ENCODE measurements around the gene CMBL.
A peak's percentile ranks its signal among the peaks of the same experiment; 100 is the strongest.

CMBL gene

GRCh38 chr5:10283927-10284635 lies 23.6 kb downstream of the CMBL start:
- Histone ChIP-seq H3K9me3 (ENCODE audit: insufficient read depth, low read depth, low read length) (no peaks in the 10 kb centered on the region), H3K9me2 (replicated peaks; ENCODE audit: low read depth, low read length) (no peaks in the 10 kb centered on the region), H3K27me3 (ENCODE audit: insufficient read depth, low read length, poor library complexity, severe bottlenecking) (no peaks in the 10 kb centered on the region), H4K20me1 (ENCODE audit: insufficient read depth, low read length, poor library complexity, severe bottlenecking) (no peaks in the 10 kb centered on the region), H3K4me1 (ENCODE audit: insufficient read depth, low read length, poor library complexity, severe bottlenecking) (no peaks in the 10 kb centered on the region), H3K36me3 (ENCODE audit: insufficient read depth, low read length) (no peaks in the 10 kb centered on the region), H3K4me3 (ENCODE audit: low read length, poor library complexity, severe bottlenecking) (no peak overlapping the region), H3K4me2 (ENCODE audit: low read depth, low read length, poor library complexity, severe bottlenecking) (no peak overlapping the region), H3F3A (ENCODE audit: low read depth) (no peaks in the 10 kb centered on the region), H3K79me2 (ENCODE audit: insufficient read depth, low read length) (no peaks in the 10 kb centered on the region), H2AFZ (ENCODE audit: low read length) (peak overlapping the region; percentile 65), H3K9ac (ENCODE audit: low read depth, low read length, poor library complexity, severe bottlenecking) (no peak overlapping the region)
- TF ChIP-seq, protein P1, sequence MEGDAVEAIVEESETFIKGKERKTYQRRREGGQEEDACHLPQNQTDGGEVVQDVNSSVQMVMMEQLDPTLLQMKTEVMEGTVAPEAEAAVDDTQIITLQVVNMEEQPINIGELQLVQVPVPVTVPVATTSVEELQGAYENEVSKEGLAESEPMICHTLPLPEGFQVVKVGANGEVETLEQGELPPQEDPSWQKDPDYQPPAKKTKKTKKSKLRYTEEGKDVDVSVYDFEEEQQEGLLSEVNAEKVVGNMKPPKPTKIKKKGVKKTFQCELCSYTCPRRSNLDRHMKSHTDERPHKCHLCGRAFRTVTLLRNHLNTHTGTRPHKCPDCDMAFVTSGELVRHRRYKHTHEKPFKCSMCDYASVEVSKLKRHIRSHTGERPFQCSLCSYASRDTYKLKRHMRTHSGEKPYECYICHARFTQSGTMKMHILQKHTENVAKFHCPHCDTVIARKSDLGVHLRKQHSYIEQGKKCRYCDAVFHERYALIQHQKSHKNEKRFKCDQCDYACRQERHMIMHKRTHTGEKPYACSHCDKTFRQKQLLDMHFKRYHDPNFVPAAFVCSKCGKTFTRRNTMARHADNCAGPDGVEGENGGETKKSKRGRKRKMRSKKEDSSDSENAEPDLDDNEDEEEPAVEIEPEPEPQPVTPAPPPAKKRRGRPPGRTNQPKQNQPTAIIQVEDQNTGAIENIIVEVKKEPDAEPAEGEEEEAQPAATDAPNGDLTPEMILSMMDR (conservative IDR thresholded peaks at IDR 0.05; ENCODE audit: low read length), result peak; percentile 92
- TF ChIP-seq EZH2phosphoT487 (IDR thresholded peaks at IDR 0.05; ENCODE audit: borderline replicate concordance), result no peak

DNA sequence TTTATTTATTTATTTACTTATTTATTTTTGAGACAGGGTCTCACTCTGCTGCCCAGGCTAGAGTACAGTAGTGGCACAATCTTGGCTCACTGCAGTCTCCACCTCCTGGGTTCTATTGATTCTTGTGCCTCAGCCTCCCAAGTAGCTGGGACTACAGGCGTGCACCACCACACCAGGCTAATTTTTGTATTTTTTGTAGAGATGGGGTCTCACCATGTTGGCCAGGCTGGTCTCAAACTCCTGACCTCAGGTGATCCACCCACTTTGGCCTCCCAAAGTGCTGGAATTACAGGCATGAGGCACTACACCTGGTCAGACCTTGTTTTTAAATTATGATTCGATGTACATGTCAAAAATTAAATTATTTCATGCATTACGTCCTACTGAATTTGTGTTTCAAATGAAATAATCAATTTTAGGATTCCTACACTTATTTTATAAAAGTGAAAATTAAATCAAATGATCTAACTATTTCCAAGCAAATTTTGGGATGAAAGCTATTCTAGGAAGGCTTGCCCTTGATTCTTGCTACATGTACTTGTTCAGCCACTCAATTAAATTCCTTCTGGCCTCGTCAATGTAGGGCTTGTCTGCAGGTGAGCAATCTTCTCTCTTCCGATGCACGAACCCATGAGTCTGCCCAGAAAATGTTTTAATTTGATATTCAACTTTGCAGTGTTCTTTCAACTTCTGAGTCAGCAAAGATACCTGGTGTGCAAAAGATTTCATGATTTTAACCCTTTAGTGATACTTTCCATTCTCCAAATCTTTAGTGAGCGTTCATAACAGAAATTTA lies 27.6 kb downstream of the CMBL start:
- H3K27me3 ChIP-seq (ENCODE audit: insufficient read depth, low read length, poor library complexity, severe bottlenecking), result no peaks in the 10 kb centered on the region
- no peaks in the 10 kb centered on the region for H3K79me2 ChIP-seq (ENCODE audit: insufficient read depth, low read length)
- no peak overlapping the region for H3K4me3 ChIP-seq (ENCODE audit: low read length, poor library complexity, severe bottlenecking)
- no peaks in the 10 kb centered on the region for H3K9me2 ChIP-seq (replicated peaks; ENCODE audit: low read depth, low read length)
- TF ChIP-seq, protein P1 (conservative IDR thresholded peaks at IDR 0.05; ENCODE audit: low read length), result no peak
- no peak for TF ChIP-seq EZH2phosphoT487 (IDR thresholded peaks at IDR 0.05; ENCODE audit: borderline replicate concordance)
- no peaks in the 10 kb centered on the region for H4K20me1 ChIP-seq (ENCODE audit: insufficient read depth, low read length, poor library complexity, severe bottlenecking)
- H3K9me3 ChIP-seq (ENCODE audit: insufficient read depth, low read depth, low read length), result no peaks in the 10 kb centered on the region
- no peaks in the 10 kb centered on the region for H3K36me3 ChIP-seq (ENCODE audit: insufficient read depth, low read length)
- no peak overlapping the region for H3K4me2 ChIP-seq (ENCODE audit: low read depth, low read length, poor library complexity, severe bottlenecking)
- H3F3A ChIP-seq (ENCODE audit: low read depth), result no peaks in the 10 kb centered on the region
- no peaks in the 10 kb centered on the region for H3K4me1 ChIP-seq (ENCODE audit: insufficient read depth, low read length, poor library complexity, severe bottlenecking)
- no peak overlapping the region for H3K9ac ChIP-seq (ENCODE audit: low read depth, low read length, poor library complexity, severe bottlenecking)
- no peak overlapping the region for H2AFZ ChIP-seq (ENCODE audit: low read length)

DNA sequence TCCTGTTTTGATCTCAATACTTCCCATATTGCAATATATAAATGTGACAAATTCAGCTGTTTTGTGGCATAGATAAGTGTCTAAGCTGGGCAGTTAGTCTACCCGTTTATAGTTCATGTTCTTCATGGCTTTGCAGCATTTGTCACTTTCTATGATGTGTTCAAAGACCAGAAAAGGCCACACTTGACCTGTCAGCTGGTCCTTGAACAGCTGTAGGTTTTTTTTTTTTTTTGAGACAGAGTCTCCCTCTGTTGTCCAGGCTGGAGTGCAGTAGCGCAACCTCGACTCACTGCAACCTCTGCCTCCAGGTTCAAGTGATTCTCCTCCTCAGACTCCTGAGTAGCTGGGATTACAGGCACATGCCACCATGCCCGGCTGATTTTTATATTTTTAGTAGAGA lies 28.4 kb downstream of the CMBL start:
- H3K9me2 ChIP-seq (replicated peaks; ENCODE audit: low read depth, low read length), result no peaks in the 10 kb centered on the region
- no peaks in the 10 kb centered on the region for H3K9me3 ChIP-seq (ENCODE audit: insufficient read depth, low read depth, low read length)
- no peaks in the 10 kb centered on the region for H3K27me3 ChIP-seq (ENCODE audit: insufficient read depth, low read length, poor library complexity, severe bottlenecking)
- H3K4me1 ChIP-seq (ENCODE audit: insufficient read depth, low read length, poor library complexity, severe bottlenecking), result no peaks in the 10 kb centered on the region
- no peak overlapping the region for H3K9ac ChIP-seq (ENCODE audit: low read depth, low read length, poor library complexity, severe bottlenecking)
- H2AFZ ChIP-seq (ENCODE audit: low read length), result no peak overlapping the region
- no peaks in the 10 kb centered on the region for H3K79me2 ChIP-seq (ENCODE audit: insufficient read depth, low read length)
- no peaks in the 10 kb centered on the region for H3K36me3 ChIP-seq (ENCODE audit: insufficient read depth, low read length)
- TF ChIP-seq, protein P1 (conservative IDR thresholded peaks at IDR 0.05; ENCODE audit: low read length), result no peak
- TF ChIP-seq EZH2phosphoT487 (IDR thresholded peaks at IDR 0.05; ENCODE audit: borderline replicate concordance), result no peak
- H4K20me1 ChIP-seq (ENCODE audit: insufficient read depth, low read length, poor library complexity, severe bottlenecking), result no peaks in the 10 kb centered on the region
- no peaks in the 10 kb centered on the region for H3F3A ChIP-seq (ENCODE audit: low read depth)
- H3K4me2 ChIP-seq (ENCODE audit: low read depth, low read length, poor library complexity, severe bottlenecking), result no peak overlapping the region
- H3K4me3 ChIP-seq (ENCODE audit: low read length, poor library complexity, severe bottlenecking), result no peak overlapping the region
